OCI-LY1 (cell line): ENCODE results near the gene DGKG.

Source experiments
- EZH2 ChIP-seq: fragments of 200-600 bp; sonication (generic), shearing (Covaris generic); IDR thresholded peaks from 2 replicates; pipeline ENCODE4 v1.8.0; 2017; ENCODE audit warnings: borderline replicate concordance, mixed run types, mild to moderate bottlenecking, antibody characterized with exemption, low read length, moderate library complexity, mixed read lengths
- TF ChIP-seq, protein P1 (sequence below): fragments of 200-600 bp; sonication (generic), shearing (Covaris generic); IDR thresholded peaks from 2 replicates; pipeline ENCODE4 v1.5.1; 2017; ENCODE audit warnings: mild to moderate bottlenecking, antibody characterized with exemption, low read length, moderate library complexity, mixed read lengths

DNA sequence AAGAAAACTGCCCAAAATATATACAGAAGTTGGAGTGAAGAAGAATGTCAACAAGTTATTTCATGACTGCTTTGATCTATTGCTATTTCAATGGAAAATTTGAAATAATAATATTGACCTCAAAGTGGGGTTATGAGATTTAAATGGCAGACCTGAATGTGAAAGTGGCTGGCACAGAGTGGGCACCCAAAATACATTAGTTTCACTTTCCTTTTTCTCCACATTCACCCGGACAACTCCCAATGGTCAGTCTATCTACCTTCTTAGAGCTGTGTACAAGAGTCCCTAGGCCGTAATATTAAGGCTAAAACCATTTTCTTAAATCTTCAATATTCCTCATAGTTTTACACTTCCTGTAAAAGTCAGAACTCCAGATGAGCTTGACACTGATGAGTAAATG lies 191.5 kb downstream of the DGKG start:
- TF ChIP-seq, protein P1, sequence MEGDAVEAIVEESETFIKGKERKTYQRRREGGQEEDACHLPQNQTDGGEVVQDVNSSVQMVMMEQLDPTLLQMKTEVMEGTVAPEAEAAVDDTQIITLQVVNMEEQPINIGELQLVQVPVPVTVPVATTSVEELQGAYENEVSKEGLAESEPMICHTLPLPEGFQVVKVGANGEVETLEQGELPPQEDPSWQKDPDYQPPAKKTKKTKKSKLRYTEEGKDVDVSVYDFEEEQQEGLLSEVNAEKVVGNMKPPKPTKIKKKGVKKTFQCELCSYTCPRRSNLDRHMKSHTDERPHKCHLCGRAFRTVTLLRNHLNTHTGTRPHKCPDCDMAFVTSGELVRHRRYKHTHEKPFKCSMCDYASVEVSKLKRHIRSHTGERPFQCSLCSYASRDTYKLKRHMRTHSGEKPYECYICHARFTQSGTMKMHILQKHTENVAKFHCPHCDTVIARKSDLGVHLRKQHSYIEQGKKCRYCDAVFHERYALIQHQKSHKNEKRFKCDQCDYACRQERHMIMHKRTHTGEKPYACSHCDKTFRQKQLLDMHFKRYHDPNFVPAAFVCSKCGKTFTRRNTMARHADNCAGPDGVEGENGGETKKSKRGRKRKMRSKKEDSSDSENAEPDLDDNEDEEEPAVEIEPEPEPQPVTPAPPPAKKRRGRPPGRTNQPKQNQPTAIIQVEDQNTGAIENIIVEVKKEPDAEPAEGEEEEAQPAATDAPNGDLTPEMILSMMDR, result no peak
- TF ChIP-seq EZH2, result no peak
